Memory B cell (primary cell): Measurements from ENCODE around the gene ANAPC16.
"Not testable (repeated sequence)": the region's sequence is repeated elsewhere in the genome, so short reads cannot be mapped to it uniquely, and the experiment has no call there.

Experiments
- ATAC-seq: fragments of 150-1000 bp; cut with Tn5 transposase; 2 replicates; pipeline ENCODE4 v1.10.0; 2021; ENCODE audit warnings: low read depth, mild to moderate bottlenecking, moderate library complexity
- DNase-seq, 2 donors: peaks; one replicate each; pipeline ENCODE4 v3.0.0; 2022; ENCODE audit warnings: low spot score in 2 of 2
- H3K27ac Mint-ChIP-seq: one replicate; pipeline ENCODE4 v1.8.0; 2022; ENCODE audit warnings: mild to moderate bottlenecking, moderate library complexity, mixed read lengths
- H3K27me3 Mint-ChIP-seq: one replicate; pipeline ENCODE4 v1.8.0; 2022; ENCODE audit warnings: mixed read lengths
- H3K36me3 Mint-ChIP-seq: one replicate; pipeline ENCODE4 v1.8.0; 2022; ENCODE audit warnings: mild to moderate bottlenecking, mixed read lengths
- H3K4me1 Mint-ChIP-seq: one replicate; pipeline ENCODE4 v1.8.0; 2022; ENCODE audit warnings: mixed read lengths
- H3K4me3 Mint-ChIP-seq: one replicate; pipeline ENCODE4 v1.8.0; 2022; ENCODE audit warnings: mild to moderate bottlenecking, moderate library complexity, mixed read lengths
- H3K9me3 Mint-ChIP-seq: one replicate; pipeline ENCODE4 v1.8.0; 2022; ENCODE audit warnings: mixed read lengths

The ANAPC16 gene

GRCh38 chr10:72258617-72259016 is 42.8 kb downstream of the ANAPC16 start:
- peaks cover 44% of the 10 kb centered on the region for H3K4me1 Mint-ChIP-seq
- no peaks in the 10 kb centered on the region for H3K27me3 Mint-ChIP-seq
- H3K4me3 Mint-ChIP-seq: no peak overlapping the region
- H3K27ac Mint-ChIP-seq: no peak overlapping the region
- H3K9me3 Mint-ChIP-seq: no peaks in the 10 kb centered on the region
- no peaks in the 10 kb centered on the region for H3K36me3 Mint-ChIP-seq
- ATAC-seq (no peak), DNase-seq (no peak)

- Mint-ChIP-seq H3K9me3 (no peaks in the 10 kb centered on the region), H3K27me3 (no peaks in the 10 kb centered on the region), H3K4me3 (peak overlapping the region; percentile 92), H3K4me1 (peaks cover 45% of the 10 kb centered on the region), H3K36me3 (no peaks in the 10 kb centered on the region), H3K27ac (peak overlapping the region; percentile 88)
- ATAC-seq (no peak), DNase-seq (no peak)
These were observed 43.9 kb downstream of the ANAPC16 start for GRCh38 chr10:72259491-72260238.

GRCh38 chr10:72260239-72260975 is 44.6 kb downstream of the ANAPC16 start:
- Mint-ChIP-seq H3K4me1 (peaks cover 37% of the 10 kb centered on the region), H3K4me3 (peak overlapping the region; percentile 92), H3K27ac (peak overlapping the region; percentile 88), H3K27me3 (no peaks in the 10 kb centered on the region), H3K9me3 (no peaks in the 10 kb centered on the region), H3K36me3 (no peaks in the 10 kb centered on the region)
- DNase-seq (peak; percentile 59 to 65), ATAC-seq (peak; percentile 80)

GRCh38 chr10:72260976-72261783 is 45.4 kb downstream of the ANAPC16 start:
- no peaks in the 10 kb centered on the region for H3K36me3 Mint-ChIP-seq
- DNase-seq (peak in 1 of 2 donors; percentile 60), ATAC-seq (peak; percentile 34)
- peak overlapping the region; percentile 88 for H3K27ac Mint-ChIP-seq
- H3K9me3 Mint-ChIP-seq: no peaks in the 10 kb centered on the region
- H3K4me1 Mint-ChIP-seq: peaks cover 34% of the 10 kb centered on the region
- H3K27me3 Mint-ChIP-seq: no peaks in the 10 kb centered on the region
- H3K4me3 Mint-ChIP-seq: peak overlapping the region; percentile 92

- DNase-seq (no peak), ATAC-seq (no peak)
- Mint-ChIP-seq H3K4me1 (peaks cover 30% of the 10 kb centered on the region), H3K27me3 (no peaks in the 10 kb centered on the region), H3K36me3 (no peaks in the 10 kb centered on the region), H3K27ac (no peak overlapping the region), H3K9me3 (no peaks in the 10 kb centered on the region), H3K4me3 (peak overlapping the region; percentile 92)
These were observed 46.1 kb downstream of the ANAPC16 start for GRCh38 chr10:72261784-72262404.

- Mint-ChIP-seq H3K36me3 (no peaks in the 10 kb centered on the region), H3K27ac (no peak overlapping the region), H3K9me3 (no peaks in the 10 kb centered on the region), H3K4me3 (peak overlapping the region; percentile 44), H3K27me3 (no peaks in the 10 kb centered on the region), H3K4me1 (peaks cover 25% of the 10 kb centered on the region)
- ATAC-seq: no peak
- no peak for DNase-seq
These were observed 47.9 kb downstream of the ANAPC16 start for GRCh38 chr10:72263613-72264241.

- H3K27ac Mint-ChIP-seq: no peak overlapping the region
- ATAC-seq: no peak
- DNase-seq: no peak
- peaks cover 22% of the 10 kb centered on the region for H3K4me1 Mint-ChIP-seq
- H3K27me3 Mint-ChIP-seq: no peaks in the 10 kb centered on the region
- H3K36me3 Mint-ChIP-seq: no peaks in the 10 kb centered on the region
- H3K9me3 Mint-ChIP-seq: no peaks in the 10 kb centered on the region
- H3K4me3 Mint-ChIP-seq: no peak overlapping the region
These were observed 48.7 kb downstream of the ANAPC16 start for GRCh38 chr10:72264536-72264935.

GRCh38 chr10:72265508-72265907 is 49.7 kb downstream of the ANAPC16 start:
- no peak for ATAC-seq
- no peaks in the 10 kb centered on the region for H3K27me3 Mint-ChIP-seq
- DNase-seq: no peak
- H3K4me1 Mint-ChIP-seq: peaks cover 18% of the 10 kb centered on the region
- no peaks in the 10 kb centered on the region for H3K36me3 Mint-ChIP-seq
- no peaks in the 10 kb centered on the region for H3K9me3 Mint-ChIP-seq
- no peak overlapping the region for H3K27ac Mint-ChIP-seq
- no peak overlapping the region for H3K4me3 Mint-ChIP-seq

- Mint-ChIP-seq H3K36me3 (no peaks in the 10 kb centered on the region), H3K4me3 (no peak overlapping the region), H3K4me1 (peaks cover 14% of the 10 kb centered on the region), H3K27ac (no peak overlapping the region), H3K9me3 (no peaks in the 10 kb centered on the region), H3K27me3 (no peaks in the 10 kb centered on the region)
- ATAC-seq (no peak), DNase-seq (no peak)
These were observed 50.4 kb downstream of the ANAPC16 start for GRCh38 chr10:72265990-72266865.

- Mint-ChIP-seq H3K27ac (no peak overlapping the region), H3K36me3 (no peaks in the 10 kb centered on the region), H3K4me3 (no peak overlapping the region), H3K9me3 (no peaks in the 10 kb centered on the region), H3K4me1 (peaks cover 12% of the 10 kb centered on the region), H3K27me3 (no peaks in the 10 kb centered on the region)
- ATAC-seq (no peak), DNase-seq (no peak)
These were observed 51.6 kb downstream of the ANAPC16 start for GRCh38 chr10:72267381-72267780.

- Mint-ChIP-seq H3K4me3 (no peak overlapping the region), H3K27ac (no peak overlapping the region)
These were observed 52.1 kb downstream of the ANAPC16 start for GRCh38 chr10:72267819-72268399.

GRCh38 chr10:72268475-72269200 is 52.8 kb downstream of the ANAPC16 start:
- DNase-seq, H3K27me3 Mint-ChIP-seq, H3K4me3 Mint-ChIP-seq, H3K9me3 Mint-ChIP-seq, H3K27ac Mint-ChIP-seq, ATAC-seq, H3K36me3 Mint-ChIP-seq: not testable (repeated sequence)
- H3K4me1 Mint-ChIP-seq: peaks cover 13% of the 10 kb centered on the region

More at GRCh38 chr10:72267819-72268399, 52.1 kb downstream of the ANAPC16 start:
- Mint-ChIP-seq H3K4me1 (peaks cover 12% of the 10 kb centered on the region), H3K36me3 (no peaks in the 10 kb centered on the region), H3K27me3 (no peaks in the 10 kb centered on the region), H3K9me3 (no peaks in the 10 kb centered on the region)
- no peak for ATAC-seq
- DNase-seq: no peak
